C4-2B (cell line): ENCODE results near the gene SNRK.

Experiments used
- H3K27ac ChIP-seq: fragments of 450-650 bp; 2 replicates; pipeline ENCODE4 v1.5.1; 2017
- ZFX ChIP-seq: fragments of 450-650 bp; IDR thresholded peaks from 2 replicates; pipeline ENCODE4 v1.6.1; 2017
- TF ChIP-seq, protein P1 (sequence below): fragments of 450-650 bp; conservative IDR thresholded peaks from 2 replicates; pipeline ENCODE4 v1.5.1; 2017; ENCODE audit warnings: mild to moderate bottlenecking

Gene SNRK

DNA sequence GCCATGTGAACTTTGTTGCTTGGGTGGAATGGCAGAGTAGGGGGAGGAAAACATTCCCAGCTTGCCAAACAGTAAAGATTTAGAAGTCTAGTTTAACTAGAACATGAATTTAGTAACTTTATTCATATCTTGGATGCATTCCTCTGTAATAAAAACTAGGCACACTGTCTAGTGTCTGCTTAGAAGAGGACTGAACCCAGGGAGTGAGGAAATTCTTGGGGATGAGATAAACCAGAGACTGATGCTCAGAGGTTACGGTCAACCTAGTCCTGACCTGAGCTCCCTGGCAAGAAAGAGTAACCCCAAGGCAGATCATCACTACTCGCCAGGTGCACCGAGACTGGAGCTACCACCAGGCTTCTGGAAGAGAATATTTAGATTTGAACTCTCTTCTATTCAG, 58.2 kb downstream of the SNRK start:
- TF ChIP-seq, protein P1, sequence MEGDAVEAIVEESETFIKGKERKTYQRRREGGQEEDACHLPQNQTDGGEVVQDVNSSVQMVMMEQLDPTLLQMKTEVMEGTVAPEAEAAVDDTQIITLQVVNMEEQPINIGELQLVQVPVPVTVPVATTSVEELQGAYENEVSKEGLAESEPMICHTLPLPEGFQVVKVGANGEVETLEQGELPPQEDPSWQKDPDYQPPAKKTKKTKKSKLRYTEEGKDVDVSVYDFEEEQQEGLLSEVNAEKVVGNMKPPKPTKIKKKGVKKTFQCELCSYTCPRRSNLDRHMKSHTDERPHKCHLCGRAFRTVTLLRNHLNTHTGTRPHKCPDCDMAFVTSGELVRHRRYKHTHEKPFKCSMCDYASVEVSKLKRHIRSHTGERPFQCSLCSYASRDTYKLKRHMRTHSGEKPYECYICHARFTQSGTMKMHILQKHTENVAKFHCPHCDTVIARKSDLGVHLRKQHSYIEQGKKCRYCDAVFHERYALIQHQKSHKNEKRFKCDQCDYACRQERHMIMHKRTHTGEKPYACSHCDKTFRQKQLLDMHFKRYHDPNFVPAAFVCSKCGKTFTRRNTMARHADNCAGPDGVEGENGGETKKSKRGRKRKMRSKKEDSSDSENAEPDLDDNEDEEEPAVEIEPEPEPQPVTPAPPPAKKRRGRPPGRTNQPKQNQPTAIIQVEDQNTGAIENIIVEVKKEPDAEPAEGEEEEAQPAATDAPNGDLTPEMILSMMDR, result no peak
- no peak for TF ChIP-seq ZFX
- no peak overlapping the region for H3K27ac ChIP-seq

DNA sequence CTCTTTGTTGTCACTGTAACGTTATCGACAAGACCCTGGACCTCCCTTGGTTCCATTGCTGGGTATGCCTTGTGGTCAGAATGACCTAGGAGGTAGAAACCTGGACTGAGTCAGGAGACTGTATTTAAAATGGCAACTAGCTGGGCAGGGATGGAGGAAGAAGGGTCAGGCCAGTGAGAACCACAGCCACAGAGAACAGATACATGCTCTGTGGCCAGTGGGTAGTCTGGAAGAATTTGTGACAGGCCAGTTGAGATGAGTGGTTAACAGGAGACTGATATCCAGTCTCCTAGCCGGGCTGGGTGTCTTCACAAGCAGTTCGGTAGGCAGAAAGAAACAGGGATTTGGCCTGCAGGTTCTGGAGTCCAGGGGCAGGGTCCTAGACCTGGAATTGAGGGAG, 58.9 kb downstream of the SNRK start:
- H3K27ac ChIP-seq, result no peak overlapping the region
- no peak for TF ChIP-seq ZFX
- TF ChIP-seq, protein P1, result no peak

DNA sequence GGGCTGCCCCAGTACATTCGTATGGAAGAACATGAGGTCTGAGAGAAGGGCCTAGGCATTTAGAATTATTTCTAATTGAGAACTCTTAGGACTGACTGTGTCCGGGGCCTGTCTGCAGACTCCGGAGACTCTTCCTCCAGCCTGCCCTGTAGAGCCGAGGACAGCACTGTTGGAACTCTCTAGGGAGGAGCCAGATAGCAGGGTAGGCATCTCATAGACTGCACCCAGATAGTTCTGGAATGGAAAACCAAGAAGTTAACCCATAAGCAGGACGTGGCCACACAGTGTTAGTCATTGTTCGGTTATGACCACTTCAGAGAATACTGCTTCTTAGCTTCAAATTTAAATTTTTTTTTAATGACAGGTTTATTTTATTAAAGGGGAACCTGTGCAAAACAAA, 59.5 kb downstream of the SNRK start:
- no peak overlapping the region for H3K27ac ChIP-seq
- TF ChIP-seq, protein P1, result no peak
- TF ChIP-seq ZFX, result no peak

DNA sequence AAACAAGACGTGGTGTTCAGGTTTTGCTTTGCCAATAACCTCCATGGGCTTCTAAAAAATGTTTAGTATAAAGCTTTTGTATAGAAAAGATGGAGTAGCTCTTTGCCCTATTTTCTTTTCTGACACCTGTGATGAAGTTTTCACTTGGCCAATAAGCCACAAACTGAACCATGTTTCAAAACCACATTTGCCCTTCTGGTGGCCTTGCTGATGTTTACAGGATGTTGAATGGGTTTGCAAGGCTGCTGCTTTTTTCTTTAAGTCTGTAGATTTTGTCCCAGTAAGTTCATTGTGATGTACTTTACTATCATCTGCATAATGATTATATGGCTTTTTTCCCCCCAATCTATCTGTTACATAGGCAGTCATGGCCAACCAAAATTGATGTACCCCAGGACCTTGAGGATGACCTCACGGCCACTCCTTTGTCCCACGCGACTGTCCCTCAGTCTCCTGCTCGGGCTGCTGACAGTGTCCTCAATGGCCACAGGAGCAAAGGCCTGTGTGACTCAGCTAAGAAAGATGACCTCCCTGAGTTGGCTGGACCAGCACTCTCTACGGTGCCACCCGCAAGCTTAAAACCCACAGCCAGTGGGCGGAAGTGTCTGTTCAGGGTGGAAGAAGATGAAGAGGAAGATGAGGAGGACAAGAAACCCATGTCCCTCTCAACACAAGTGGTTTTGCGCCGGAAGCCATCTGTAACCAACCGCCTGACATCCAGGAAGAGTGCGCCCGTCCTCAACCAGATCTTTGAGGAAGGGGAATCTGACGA, 60.8 kb downstream of the SNRK start:
- TF ChIP-seq ZFX, result no peak
- TF ChIP-seq, protein P1, result no peak
- H3K27ac ChIP-seq, result no peak overlapping the region

DNA sequence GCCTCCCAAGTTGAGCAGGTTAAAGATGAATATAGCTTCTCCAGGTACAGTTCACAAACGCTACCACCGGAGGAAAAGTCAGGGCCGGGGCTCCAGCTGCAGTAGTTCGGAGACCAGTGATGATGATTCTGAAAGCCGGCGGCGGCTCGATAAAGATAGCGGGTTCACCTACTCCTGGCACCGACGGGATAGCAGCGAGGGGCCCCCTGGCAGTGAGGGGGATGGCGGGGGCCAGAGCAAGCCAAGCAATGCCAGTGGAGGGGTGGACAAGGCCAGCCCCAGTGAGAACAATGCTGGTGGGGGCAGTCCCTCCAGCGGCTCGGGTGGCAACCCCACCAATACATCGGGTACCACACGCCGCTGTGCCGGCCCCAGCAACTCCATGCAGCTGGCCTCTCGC, 61.4 kb downstream of the SNRK start:
- H3K27ac ChIP-seq, result no peak overlapping the region
- TF ChIP-seq, protein P1, result no peak
- no peak for TF ChIP-seq ZFX

DNA sequence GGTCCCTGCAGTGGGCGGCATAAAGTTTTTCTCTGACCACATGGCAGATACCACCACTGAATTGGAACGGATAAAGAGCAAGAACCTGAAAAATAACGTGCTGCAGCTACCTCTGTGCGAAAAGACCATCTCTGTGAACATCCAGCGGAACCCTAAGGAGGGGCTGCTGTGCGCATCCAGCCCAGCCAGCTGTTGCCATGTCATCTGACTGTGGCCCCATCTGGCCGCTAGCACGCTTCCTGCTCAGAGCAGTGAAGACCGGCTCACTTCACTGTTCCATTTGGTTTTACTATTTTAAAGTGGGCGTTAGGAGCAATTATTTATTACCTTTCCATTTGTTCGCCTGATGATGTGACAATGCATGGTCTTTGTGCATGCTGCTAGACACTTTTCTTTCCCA, 62.0 kb downstream of the SNRK start:
- TF ChIP-seq ZFX, result no peak
- TF ChIP-seq, protein P1, result no peak

DNA sequence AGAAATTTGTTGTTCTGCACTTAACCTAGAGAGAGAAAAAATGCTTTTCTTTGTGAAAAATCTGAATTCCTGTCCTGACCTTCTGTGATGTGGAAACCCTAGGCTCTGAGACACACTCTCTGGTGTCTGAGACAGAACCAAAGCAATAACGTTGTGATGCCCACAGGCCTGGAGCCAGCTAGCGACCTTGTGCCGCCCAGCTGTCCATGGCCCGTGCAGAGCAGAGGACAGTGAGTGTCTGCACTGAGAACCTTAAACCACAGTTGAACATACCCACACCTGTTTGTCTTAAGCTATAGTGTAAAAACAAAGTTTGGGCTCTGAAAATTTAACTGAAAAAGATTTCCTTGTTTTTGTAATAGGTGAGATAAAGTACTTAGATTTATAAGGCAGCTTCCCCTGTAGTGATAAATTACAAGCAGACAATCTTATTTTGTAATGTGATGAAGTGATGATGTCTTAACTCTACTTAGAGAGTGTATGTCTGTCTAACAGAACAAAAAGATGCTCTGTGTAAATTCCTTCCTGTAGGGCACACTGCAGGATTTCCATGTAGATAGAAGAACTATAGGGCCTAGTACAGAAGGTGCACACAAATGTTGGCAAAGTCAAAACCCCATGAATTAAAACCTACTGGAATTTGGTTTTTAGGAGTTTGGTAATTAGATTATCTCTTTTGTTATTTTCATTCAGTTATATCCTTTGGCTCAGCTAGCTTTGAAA, 62.7 kb downstream of the SNRK start:
- TF ChIP-seq, protein P1, result no peak
- no peak for TF ChIP-seq ZFX

More for the DNA sequence above, 62.0 kb downstream of the SNRK start:
- no peak overlapping the region for H3K27ac ChIP-seq

More for the DNA sequence above, 62.7 kb downstream of the SNRK start:
- H3K27ac ChIP-seq, result no peak overlapping the region
